NCI-H2227 (cell line): Measurements from ENCODE around the gene HECTD1.
"Not testable (repeated sequence)": the region's sequence is repeated elsewhere in the genome, so short reads cannot be mapped to it uniquely, and the experiment has no call there.

Experiments used
- DNase-seq: peaks from one replicate; lab custom pipeline; 2025; ENCODE audit not compliant: unreplicated experiment; lab: John Stamatoyannopoulos, UW

HECTD1 gene

DNA sequence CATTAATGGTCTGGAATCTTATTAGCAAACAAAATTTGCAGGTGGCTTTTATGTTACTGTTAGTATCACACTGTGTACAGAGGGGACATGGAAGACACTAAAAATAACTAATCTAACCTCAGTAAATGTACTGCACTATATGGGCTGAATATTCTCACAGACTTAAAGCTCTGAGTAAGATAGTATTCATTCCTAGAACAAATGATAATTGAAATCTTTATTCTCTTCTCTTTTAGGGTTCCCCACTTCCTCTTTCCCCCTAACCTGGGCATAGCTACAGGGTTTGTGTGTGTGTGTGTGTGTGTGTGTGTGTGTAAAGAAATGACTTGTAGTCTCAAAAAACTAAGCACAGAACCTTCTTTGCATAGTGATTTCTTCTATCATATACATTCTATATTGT lies 21.4 kb upstream of the HECTD1 start:
- DNase-seq: no peak

DNA sequence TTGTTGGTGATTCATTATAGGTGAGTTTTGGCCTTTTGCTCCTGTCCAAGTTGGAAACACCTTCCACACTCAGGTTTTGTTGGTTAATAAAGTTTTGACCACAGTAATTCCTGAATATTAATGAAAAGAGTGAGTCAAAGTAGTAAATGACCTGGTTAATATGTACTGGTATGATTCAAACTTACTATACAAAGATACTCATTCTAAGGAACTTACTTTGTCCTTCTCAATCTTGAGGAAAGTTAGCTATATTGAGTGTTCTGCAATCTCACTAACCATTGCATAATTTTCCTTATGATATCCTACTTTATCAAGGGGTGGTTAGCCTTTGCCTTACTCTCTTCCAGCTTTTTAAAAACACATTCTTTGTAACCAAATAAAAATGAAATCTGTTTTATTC lies 20.9 kb upstream of the HECTD1 start:
- DNase-seq: no peak

DNA sequence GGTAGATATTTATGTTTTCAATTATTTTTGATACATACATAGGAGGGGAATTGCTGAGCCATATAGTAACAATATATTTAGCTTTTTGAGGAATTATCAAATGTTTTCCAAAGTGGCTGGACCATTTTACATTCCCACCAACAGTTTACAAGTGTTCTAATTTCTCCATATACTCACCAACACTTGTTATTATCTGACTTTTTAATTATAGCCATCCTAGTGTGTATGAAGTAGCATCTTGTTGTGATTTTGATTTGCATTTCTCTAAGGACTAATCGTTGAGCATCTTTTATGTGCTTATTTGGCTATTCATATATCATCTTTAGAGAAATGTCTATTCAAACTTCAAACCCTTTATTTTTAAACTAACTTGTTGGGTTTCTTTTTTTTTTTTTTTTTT lies 17.2 kb upstream of the HECTD1 start:
- DNase-seq: no peak

DNA sequence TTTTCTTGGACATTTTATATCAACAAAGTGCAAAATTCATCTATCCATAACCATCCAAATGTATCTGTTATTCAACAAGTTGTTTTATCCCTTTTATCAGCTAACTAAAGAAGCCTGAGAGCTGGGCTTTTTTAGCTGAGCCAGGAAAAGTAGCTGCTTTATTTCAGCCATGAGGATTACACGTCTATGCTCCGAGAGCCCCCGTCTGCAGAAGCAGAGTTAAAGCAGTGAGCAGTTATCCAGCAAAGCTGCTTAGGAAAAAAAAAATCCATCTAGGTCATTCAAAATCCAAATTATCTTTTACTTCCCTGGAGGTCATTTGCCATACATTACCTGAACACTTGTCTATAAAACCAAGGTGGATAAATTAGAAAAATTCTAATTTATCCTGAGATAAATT lies 15.7 kb upstream of the HECTD1 start:
- DNase-seq: no peak

DNA sequence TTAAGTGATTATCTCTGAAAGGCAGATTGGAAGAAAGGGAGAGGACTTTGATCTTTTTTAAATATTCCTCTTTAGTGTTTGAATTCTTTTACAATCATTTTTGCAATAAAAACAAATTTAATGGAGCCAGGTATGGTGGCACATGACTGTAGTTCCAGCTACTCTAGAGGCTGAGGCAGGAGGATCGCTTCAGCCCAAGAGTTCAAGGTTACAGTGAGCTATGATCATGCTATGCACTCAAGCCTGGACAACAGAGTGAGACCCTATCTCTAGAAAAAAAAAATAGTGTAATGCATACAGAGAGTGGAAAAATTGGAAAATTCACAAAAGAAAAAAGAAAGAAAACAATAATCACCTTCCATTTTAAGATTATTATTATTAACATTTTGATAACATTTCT lies 15.2 kb upstream of the HECTD1 start:
- no peak for DNase-seq

DNA sequence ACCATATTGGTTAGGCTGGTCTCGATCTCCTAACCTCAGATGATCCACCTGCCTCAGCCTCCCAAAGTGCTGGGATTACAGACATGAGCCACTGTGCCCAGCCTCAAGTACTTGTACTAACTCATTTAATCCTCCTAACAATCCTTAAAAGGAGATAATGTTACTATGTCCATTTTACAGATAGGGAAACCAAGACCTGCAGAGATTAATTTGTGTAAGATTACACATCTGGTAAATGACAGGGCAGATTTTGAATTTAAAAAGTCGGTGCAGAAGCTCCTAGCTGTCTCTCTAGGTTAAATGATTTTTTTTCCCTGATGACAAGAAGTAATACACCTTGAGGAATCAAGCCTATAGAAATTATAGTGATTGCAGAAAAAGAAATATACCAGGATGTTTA lies 13.7 kb upstream of the HECTD1 start:
- no peak for DNase-seq

DNA sequence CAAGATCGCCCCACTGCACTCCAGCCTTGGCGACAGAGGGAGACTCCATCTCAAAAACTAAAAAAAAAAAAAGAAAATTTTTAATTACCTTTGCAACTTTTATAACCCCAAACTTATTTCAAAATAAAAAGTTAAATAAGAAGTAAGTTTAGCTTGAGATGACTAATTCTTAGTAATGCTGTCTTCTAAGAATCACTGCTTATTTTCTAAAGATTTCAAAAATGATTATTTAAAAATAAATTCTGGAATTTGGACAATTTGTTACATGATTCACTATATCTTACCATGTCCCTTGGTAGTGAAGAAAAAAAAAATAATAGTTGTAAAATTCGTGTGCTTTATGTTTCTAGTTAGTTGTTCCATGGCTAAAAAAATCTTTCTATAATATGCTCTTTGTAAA lies 11.6 kb upstream of the HECTD1 start:
- DNase-seq: no peak

DNA sequence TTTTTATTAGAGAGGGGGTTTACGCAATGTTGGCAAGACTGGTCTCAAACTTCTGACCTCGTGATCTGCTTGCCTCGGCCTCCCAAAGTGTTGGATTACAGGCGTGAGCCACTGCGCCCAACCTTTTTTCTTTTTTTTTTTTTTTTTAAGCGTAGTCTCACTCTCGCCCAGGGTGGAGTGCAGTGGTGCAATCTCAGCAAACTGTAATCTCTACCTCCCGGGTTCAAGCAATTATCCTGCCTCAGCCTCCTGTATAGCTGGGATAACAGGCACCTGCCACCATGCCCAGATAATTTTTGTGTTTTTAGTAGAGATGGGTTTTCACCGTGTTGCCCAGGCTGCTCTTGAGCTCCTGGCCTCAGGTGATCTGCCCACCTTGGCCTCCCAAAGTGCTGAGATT lies 8.8 kb upstream of the HECTD1 start:
- no peak for DNase-seq

DNA sequence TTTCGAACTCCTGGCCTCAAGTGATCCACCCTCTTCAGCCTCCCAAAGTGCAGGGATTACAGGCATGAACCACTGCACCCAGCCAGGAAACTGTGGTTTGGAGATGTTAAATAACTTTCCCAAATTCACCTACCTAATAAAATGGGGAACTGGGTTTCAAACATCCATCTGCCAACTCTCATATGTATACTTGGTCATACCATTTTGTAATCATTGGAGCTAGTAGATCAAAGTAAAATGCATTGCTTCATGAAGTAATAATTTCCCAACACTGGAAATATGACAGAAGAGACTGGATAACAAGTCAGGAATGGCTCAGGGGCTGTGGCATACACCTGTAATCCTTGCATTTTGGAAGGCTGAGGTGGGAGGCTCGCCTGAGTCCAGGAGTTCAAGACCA lies 5.3 kb upstream of the HECTD1 start:
- no peak for DNase-seq

DNA sequence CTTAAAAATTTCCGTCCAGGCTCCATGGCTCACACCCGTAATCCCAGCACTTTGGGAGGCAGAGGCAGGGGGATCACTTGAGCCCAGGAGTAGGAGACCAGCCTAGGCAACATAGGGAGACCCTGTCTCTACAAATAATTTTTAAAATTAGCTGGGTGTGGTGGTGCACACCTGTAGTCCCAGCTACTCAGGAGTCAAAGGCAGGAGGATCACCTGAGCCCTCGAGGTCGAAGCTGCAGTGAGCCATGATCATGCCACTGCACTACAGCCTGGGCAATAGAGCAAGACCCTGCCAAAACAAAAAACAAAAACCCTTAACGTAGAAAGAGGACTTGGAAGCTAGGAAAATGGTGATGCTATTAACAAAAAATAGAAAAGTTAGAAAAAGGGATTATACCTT lies 2.0 kb upstream of the HECTD1 start:
- DNase-seq: no peak

DNA sequence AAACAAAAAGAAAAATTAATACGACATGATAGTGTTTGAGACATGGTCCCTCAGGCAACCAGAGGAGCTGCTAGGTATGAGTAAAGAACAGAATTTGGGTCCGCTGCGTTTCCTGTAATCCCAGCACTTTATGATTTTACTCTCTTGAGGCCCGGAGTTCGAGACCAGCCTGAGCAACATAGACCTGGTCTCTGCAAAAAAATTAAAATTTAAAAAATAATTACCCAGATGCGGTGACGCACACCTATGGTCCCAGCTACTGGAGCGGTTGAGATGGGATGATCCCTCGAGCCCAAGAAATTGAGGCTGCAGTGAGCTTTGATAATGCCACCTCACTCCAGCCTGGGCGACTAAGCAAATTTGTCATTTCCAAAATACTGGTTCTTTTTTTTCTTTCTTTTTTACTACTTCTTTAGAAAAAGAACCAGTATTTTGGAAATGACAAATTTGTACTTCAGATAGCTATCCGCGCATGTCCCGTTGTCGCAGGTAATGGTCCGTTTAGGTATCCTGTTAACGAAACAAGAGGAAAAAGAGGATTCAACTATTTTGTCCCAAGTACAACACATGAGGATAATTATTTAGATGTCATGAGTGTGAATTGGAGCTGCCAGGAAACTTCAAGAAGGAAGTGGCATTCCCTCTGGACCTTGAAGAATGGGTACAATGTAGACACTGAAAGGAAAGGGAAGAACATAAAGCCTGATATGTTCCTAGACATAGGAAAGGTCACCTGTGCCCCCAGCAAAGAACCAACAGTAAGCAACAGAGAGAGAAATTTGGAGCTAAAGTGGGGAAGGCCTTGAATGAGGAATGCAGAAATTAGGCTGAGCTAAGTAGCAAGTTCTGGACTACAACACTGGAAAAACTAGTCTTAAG lies 1.2 kb upstream of the HECTD1 start:
- no peak for DNase-seq

DNA sequence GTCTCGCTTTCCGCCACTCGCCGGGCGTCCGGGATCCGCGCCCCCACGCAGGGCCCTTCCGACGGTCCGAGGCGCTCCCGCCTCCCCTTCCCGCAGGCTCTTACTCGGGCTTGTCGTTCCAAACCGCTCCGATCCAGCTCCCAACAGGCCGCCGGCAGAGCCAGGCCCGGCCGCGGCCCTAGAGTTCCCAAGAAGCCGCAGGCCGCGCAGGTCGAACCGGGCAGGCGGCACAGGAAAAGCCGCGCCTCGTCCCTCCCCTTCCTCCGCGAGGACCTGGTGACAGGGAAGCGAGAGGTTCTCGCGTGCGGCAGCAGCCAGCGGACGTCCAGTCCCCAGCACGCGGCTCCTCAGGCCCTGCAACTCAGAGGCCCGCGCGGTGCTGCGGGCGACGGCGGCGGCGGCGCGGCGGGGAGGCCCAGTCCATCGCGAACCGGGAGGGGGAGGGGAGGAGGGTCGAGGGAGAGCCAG lies 272 bp downstream of the HECTD1 start:
- DNase-seq: no peak

DNA sequence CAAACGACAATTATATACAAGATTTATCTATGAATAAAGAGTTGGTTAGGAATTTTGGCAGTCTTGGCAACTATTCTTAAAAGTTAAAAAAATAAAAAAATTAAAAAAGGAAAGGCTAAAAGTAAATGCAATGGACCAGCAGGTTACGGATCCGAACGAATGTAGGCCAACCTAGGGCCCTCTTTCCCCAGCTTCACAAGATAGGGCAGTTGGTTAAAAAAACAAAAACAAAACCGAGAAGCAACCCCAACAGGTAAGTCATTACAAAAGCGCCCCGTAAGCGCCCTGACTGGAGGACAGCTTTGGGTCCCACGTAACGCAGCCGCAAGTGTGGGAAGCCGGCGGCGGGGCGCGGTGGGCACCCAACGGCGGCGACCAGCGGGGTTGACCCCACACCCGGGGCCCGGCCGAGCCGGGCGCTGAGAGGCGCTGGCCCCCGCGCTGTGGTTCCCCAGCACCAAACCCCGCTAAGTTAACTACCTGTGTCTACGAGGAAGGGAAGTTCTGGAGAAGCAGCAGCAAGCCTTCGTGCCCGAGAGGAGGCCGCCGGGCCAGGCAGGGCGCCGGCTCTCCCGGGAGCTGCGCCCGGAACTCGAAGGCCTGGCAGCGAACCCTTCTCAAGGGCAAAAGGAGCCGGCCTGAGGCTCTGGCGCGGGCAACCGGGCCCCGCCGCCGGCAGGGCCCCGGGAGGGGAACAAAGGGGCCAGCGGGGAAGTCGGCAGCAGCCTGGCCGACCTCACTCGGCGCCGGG lies 882 bp downstream of the HECTD1 start:
- peak; percentile 65 for DNase-seq

DNA sequence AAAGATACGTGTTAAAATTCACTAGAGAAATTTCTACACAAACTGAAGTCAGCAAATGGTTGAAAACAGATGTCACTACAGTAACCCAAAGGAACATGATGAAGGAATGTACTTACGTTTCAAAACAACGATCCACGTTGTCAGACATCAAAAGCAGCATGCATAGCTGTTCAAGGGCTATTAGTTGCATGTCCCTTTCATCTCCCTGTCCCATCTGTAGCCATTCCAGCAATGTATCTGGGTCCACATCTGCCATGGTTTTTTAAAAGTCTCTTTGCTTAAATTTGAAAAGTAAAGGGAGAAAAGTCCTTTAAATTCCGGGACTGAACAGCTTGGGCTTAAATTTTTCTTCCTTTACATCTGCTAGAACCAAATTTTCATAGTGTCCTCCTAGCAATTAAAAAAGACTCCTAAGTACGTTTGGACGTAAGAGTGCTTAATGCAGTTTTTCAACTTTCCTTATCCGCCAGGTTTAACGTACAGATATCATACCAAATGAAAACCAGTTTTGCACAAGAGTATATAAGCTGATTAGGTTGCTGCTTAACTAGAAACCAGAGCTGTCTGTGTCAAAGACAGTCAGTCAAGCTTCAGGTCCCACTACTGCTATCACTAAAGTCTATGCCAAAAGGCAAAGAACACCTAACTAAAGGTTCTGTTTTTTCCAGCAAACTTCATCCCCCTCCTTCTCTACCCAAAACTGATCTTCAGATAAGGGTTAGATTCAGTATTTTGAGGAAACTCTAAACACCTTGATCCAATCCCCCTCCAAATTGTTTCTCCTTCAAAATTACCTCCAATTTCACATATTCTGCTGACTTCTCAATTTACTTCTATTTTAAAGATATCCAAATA lies 1.7 kb downstream of the HECTD1 start:
- DNase-seq: no peak

DNA sequence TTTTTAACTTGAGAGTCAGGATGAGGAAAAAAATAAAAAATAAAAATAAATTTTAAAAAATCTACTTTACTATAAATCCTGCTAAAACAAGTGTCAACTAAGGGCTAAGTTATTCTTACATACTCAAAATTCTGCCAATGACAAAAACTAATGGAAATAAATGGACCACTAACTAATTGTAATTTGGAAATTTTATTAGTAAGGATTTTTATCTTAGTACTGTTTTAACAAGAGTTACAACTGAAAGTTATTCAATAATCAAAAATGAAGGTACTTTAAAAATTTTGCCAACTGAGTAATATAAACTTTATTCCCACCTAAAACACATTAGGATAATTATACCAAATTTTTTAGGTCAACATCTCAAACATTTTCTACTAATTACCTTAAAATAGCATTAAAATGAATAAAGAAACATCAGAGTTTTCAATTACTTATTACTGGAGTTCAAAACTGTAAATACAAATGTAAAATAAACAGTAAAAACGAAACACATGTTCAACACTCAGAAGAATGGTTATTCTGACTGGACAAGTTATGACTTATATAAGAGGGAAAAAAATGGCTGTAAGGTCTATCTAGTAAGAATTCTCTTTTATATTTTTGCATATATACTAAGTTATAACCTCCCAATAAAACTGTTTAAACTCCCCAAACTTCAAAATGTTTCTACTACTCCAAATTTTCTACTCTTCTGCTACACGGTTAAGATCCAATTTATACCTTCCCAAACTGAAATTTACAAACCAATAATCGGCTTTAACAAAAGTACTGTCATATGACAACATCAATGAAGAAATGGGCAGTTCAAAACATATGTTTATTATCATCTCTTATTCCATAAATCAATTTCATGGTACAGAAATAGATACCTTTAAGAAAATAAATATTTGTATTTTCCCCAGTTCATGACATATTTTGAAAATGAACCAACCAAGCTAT lies 2.7 kb downstream of the HECTD1 start:
- DNase-seq: no peak

DNA sequence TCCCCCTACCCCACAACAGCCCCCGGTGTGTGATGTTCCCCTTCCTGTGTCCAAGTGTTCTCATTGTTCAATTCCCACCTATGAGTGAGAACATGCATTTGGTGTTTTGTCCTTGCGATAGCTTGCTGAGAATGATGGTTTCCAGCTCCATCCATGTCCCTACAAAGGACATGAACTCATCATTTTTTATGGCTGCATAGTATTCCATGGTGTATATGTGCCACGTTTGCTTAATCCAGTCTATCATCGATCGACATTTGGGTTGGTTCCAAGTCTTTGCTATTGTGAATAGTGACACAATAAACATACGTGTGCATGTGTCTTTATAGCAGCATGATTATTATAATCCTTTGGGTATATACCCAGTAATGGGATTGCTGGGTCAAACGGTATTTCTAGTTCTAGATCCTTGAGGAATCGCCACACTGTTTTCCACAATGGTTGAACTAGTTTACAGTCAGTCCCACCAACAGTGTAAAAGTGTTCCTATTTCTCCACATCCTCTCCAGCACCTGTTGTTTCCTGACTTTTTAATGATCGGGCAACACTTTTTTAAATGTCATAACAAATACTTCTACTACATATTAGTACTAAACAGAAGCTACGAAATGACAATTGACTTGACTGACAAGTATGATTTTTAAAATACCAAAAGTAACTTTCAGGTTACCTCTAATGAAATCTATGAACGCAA lies 3.5 kb downstream of the HECTD1 start:
- not testable (repeated sequence) for DNase-seq

DNA sequence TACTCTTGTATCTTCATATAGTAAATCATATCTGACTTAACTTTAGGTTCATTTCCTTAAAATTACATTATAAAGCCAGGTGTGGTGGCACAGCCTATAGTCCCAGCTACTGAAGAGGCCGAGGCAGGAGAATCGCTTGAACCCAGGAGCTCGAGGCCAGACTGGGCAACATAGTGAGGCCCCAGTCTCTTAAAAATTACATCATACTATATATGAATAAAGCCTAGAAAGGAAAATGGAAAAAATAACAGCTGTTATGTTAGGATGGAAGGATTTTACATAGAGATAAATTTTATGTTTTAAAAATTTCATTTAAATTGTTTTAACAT lies 4.2 kb downstream of the HECTD1 start:
- DNase-seq: no peak

DNA sequence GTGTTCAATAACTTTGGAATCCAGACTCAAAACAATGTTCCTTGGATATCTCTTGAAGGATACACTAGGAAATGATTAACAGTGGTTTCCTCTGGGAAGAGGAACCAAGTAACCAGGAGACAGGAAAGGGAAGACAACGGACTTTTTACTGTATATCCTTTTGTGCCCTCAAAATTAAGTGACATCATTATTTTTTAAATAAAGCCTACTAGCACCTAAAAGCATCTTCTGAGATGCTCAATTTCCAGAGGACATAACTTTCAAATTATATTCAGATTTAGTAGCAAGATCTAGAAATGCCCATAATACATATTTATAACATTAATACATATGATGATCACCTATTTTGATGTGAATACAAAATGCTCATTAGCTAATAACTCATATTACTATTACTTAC lies 6.5 kb downstream of the HECTD1 start:
- DNase-seq: no peak

DNA sequence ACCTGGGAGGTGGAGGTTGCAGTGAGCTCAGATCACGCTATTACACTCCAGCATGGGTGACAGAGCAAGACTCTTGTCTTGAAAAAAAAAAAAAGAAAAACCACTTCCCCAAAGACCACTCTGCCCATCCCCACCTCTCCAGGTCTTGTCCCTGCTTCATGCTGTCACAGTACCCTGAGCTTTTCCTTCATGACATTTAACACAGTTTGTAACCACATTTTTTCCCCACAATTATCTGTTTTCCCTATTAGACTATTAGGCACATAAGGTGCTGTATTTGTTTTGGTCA lies 6.9 kb downstream of the HECTD1 start:
- DNase-seq: no peak

DNA sequence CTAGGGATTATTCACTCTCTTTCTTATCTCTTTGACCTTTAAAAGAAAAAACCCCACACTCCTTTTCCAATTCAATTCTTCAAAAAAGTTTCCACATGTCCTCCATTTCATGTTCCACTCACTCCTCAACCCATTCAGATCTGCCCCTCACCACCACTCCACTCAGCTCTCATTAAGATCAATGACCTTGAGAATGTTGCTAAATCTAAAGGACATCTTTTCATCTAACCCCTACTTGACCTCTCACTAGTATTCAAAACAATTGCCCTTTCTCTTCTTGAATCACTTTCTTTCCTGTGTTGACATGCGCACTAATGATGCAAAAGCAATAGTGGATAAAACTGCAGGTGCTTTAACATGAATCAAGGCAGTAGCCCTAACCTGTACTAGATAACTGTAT lies 9.9 kb downstream of the HECTD1 start:
- DNase-seq: no peak
